Trophoblast cell (in vitro differentiated cells and primary cell): ENCODE measurements around the gene AMN1.

Source experiments
- DNase-seq, 2 donors: peaks; one replicate each; pipeline ENCODE4 v3.0.0-alpha.2; 2016
- H2AFZ ChIP-seq: 2 replicates; pipeline ENCODE4 v1.6.1; 2013; ENCODE audit warnings: low read length, moderate library complexity, mild to moderate bottlenecking; ENCODE audit not compliant: insufficient read depth, poor library complexity
- H2AK5ac ChIP-seq: 2 replicates; pipeline ENCODE4 v1.6.1; 2013; ENCODE audit warnings: mild to moderate bottlenecking, low read length
- H2BK120ac ChIP-seq: 2 replicates; pipeline ENCODE4 v1.6.1; 2013; ENCODE audit warnings: low read length, mild to moderate bottlenecking, moderate library complexity; ENCODE audit not compliant: insufficient read depth, poor library complexity
- H2BK12ac ChIP-seq: 2 replicates; pipeline ENCODE4 v1.6.1; 2013; ENCODE audit warnings: mild to moderate bottlenecking, low read length, moderate library complexity
- H2BK5ac ChIP-seq: 2 replicates; pipeline ENCODE4 v1.6.1; 2013; ENCODE audit warnings: low read length, low read depth, moderate library complexity, mild to moderate bottlenecking; ENCODE audit not compliant: poor library complexity
- H3K14ac ChIP-seq: 2 replicates; pipeline ENCODE4 v1.6.1; 2013; ENCODE audit warnings: mild to moderate bottlenecking, low read length
- H3K18ac ChIP-seq: 2 replicates; pipeline ENCODE4 v1.6.1; 2013; ENCODE audit warnings: mild to moderate bottlenecking, low read length
- H3K23ac ChIP-seq: 2 replicates; pipeline ENCODE4 v1.6.1; 2013; ENCODE audit warnings: low read length
- H3K27ac ChIP-seq: 2 replicates; pipeline ENCODE4 v1.5.1; 2013; ENCODE audit warnings: low read depth, mild to moderate bottlenecking, inconsistent platforms, low read length, moderate library complexity
- H3K27me3 ChIP-seq: 2 replicates; pipeline ENCODE4 v1.6.1; 2013; ENCODE audit warnings: inconsistent platforms, mild to moderate bottlenecking, low read length, moderate library complexity; ENCODE audit not compliant: insufficient read depth
- H3K36me3 ChIP-seq, 2 experiments: 1 replicate in 1 of 2; 2 replicates in 1 of 2; pipeline ENCODE4 v1.6.1; 2013; ENCODE audit warnings: low read length in 2 of 2, mild to moderate bottlenecking in 2 of 2, moderate library complexity in 1 of 2; ENCODE audit not compliant: insufficient read depth in 2 of 2, control insufficient read depth in 1 of 2
- H3K4ac ChIP-seq: 2 replicates; pipeline ENCODE4 v1.6.1; 2013; ENCODE audit warnings: low read depth, mild to moderate bottlenecking, low read length, moderate library complexity
- H3K4me1 ChIP-seq, 2 experiments: 1 replicate in 1 of 2; 2 replicates in 1 of 2; pipeline ENCODE4 v1.6.1; 2013; ENCODE audit warnings: low read length in 2 of 2, mild to moderate bottlenecking in 2 of 2, moderate library complexity in 1 of 2; ENCODE audit not compliant: insufficient read depth in 2 of 2, control insufficient read depth in 1 of 2
- H3K4me2 ChIP-seq: 2 replicates; pipeline ENCODE4 v1.6.1; 2013; ENCODE audit warnings: inconsistent platforms, mild to moderate bottlenecking, low read length, moderate library complexity
- H3K4me3 ChIP-seq: 2 replicates; pipeline ENCODE4 v1.5.1; 2013; ENCODE audit warnings: mild to moderate bottlenecking, low read depth, low read length, inconsistent platforms
- H3K79me1 ChIP-seq: one replicate; pipeline ENCODE4 v1.6.1; 2013; ENCODE audit warnings: low read length
- H3K79me2 ChIP-seq: 2 replicates; pipeline ENCODE4 v1.6.1; 2013; ENCODE audit warnings: low read length, mild to moderate bottlenecking; ENCODE audit not compliant: control insufficient read depth, insufficient read depth, poor library complexity
- H3K9ac ChIP-seq: 2 replicates; pipeline ENCODE4 v1.6.1; 2013; ENCODE audit warnings: mild to moderate bottlenecking, low read length
- H3K9me3 ChIP-seq: 2 replicates; pipeline ENCODE4 v1.6.1; 2013; ENCODE audit warnings: low read depth, mild to moderate bottlenecking, control low read depth, inconsistent platforms, low read length; ENCODE audit not compliant: insufficient read depth
- H4K12ac ChIP-seq: 2 replicates; pipeline ENCODE4 v1.6.1; 2013; ENCODE audit warnings: low read depth, mild to moderate bottlenecking, low read length, moderate library complexity
- H4K8ac ChIP-seq: 2 replicates; pipeline ENCODE4 v1.6.1; 2013; ENCODE audit warnings: low read depth, mild to moderate bottlenecking, low read length, moderate library complexity
- H4K91ac ChIP-seq: one replicate; pipeline ENCODE4 v1.6.1; 2013; ENCODE audit warnings: low read depth, mild to moderate bottlenecking, low read length, moderate library complexity
- WGBS: extraction: QIAGEN DNeasy Blood & Tissue Kit; methylation state at CpG from one replicate; pipeline ENCODE4 v1.1.7; 2013; ENCODE audit warnings: missing lambda C conversion rate; ENCODE audit not compliant: insufficient read length, insufficient coverage; ENCODE audit errors: extremely low coverage; 5-methylcytosine and 5-hydroxymethylcytosine counted together

The AMN1 gene

GRCh38 chr12:31742891-31743290 lies 14.1 kb upstream of the AMN1 start:
- H4K8ac ChIP-seq = no peak overlapping the region
- WGBS = no CpG with 5 or more reads among the region's 1 CpG

GRCh38 chr12:31740628-31741027 lies 11.8 kb upstream of the AMN1 start:
- H3K4ac ChIP-seq = no peak overlapping the region
- H4K91ac ChIP-seq = no peak overlapping the region
- H2AK5ac ChIP-seq = no peak overlapping the region
- no peak overlapping the region for H3K18ac ChIP-seq
- H3K23ac ChIP-seq = no peak overlapping the region
- WGBS = no CpG with 5 or more reads among the region's 3 CpGs
- H3K27me3 ChIP-seq = no peaks in the 10 kb centered on the region
- H3K79me2 ChIP-seq = peaks cover 2% of the 10 kb centered on the region
- no peak overlapping the region for H3K4me2 ChIP-seq
- no peak overlapping the region for H4K12ac ChIP-seq
- H3K4me3 ChIP-seq = no peak overlapping the region
- no peaks in the 10 kb centered on the region for H3K36me3 ChIP-seq
- H3K79me1 ChIP-seq = no peaks in the 10 kb centered on the region
- H3K9ac ChIP-seq = no peak overlapping the region
- no peak overlapping the region for H2BK120ac ChIP-seq
- no peak overlapping the region for H3K14ac ChIP-seq
- H3K9me3 ChIP-seq = no peaks in the 10 kb centered on the region
- DNase-seq = no peak
- no peak overlapping the region for H3K27ac ChIP-seq
- H3K4me1 ChIP-seq = no peaks in the 10 kb centered on the region
- H4K8ac ChIP-seq = no peak overlapping the region
- H2BK5ac ChIP-seq = no peak overlapping the region
- no peak overlapping the region for H2AFZ ChIP-seq
- H2BK12ac ChIP-seq = no peak overlapping the region

More at GRCh38 chr12:31742891-31743290, 14.1 kb upstream of the AMN1 start:
- no peak overlapping the region for H4K12ac ChIP-seq
- H3K27me3 ChIP-seq = no peaks in the 10 kb centered on the region
- no peak overlapping the region for H2BK12ac ChIP-seq
- no peak overlapping the region for H3K23ac ChIP-seq
- H3K4me3 ChIP-seq = no peak overlapping the region
- H3K79me1 ChIP-seq = no peaks in the 10 kb centered on the region
- no peak overlapping the region for H2AK5ac ChIP-seq
- H4K91ac ChIP-seq = no peak overlapping the region
- no peaks in the 10 kb centered on the region for H3K36me3 ChIP-seq
- DNase-seq = no peak
- no peak overlapping the region for H2BK5ac ChIP-seq
- no peak overlapping the region for H2AFZ ChIP-seq
- no peak overlapping the region for H2BK120ac ChIP-seq
- H3K4me2 ChIP-seq = no peak overlapping the region
- H3K14ac ChIP-seq = no peak overlapping the region
- no peak overlapping the region for H3K4ac ChIP-seq
- H3K9me3 ChIP-seq = peaks cover 2% of the 10 kb centered on the region
- H3K79me2 ChIP-seq = peaks cover 2% of the 10 kb centered on the region
- H3K4me1 ChIP-seq = no peaks in the 10 kb centered on the region
- H3K18ac ChIP-seq = no peak overlapping the region
- no peak overlapping the region for H3K27ac ChIP-seq
- H3K9ac ChIP-seq = peak overlapping the region; percentile 1

GRCh38 chr12:31737763-31738162 lies 8.9 kb upstream of the AMN1 start:
- Histone ChIP-seq H3K14ac (no peak overlapping the region), H3K23ac (no peak overlapping the region), H3K9me3 (no peaks in the 10 kb centered on the region), H3K4me3 (no peak overlapping the region), H2BK12ac (no peak overlapping the region), H3K79me2 (peaks cover 2% of the 10 kb centered on the region), H2AK5ac (no peak overlapping the region), H2BK5ac (no peak overlapping the region), H2AFZ (no peak overlapping the region), H3K27ac (no peak overlapping the region), H3K36me3 (no peaks in the 10 kb centered on the region), H3K4me2 (no peak overlapping the region), H3K4ac (no peak overlapping the region), H3K9ac (no peak overlapping the region), H4K91ac (no peak overlapping the region), H4K12ac (no peak overlapping the region), H3K79me1 (peaks cover 6% of the 10 kb centered on the region), H3K18ac (no peak overlapping the region), H3K27me3 (no peaks in the 10 kb centered on the region), H2BK120ac (no peak overlapping the region), H3K4me1 (peaks cover 3 to 6% of the 10 kb centered on the region in 2 experiments), H4K8ac (no peak overlapping the region)
- DNase-seq = no peak
- WGBS = no CpG with 5 or more reads among the region's 2 CpGs

- Histone ChIP-seq H3K4me1 (peaks cover 3 to 6% of the 10 kb centered on the region in 2 experiments), H2BK5ac (peak overlapping the region; percentile 22), H3K4ac (no peak overlapping the region), H3K27ac (no peak overlapping the region), H4K8ac (no peak overlapping the region), H2AFZ (no peak overlapping the region), H2BK120ac (no peak overlapping the region), H3K36me3 (no peaks in the 10 kb centered on the region), H3K4me3 (no peak overlapping the region), H2BK12ac (peak overlapping the region; percentile 11), H3K23ac (no peak overlapping the region), H3K27me3 (no peaks in the 10 kb centered on the region), H2AK5ac (no peak overlapping the region), H3K4me2 (no peak overlapping the region), H3K14ac (no peak overlapping the region), H3K9ac (no peak overlapping the region), H3K18ac (no peak overlapping the region), H3K79me1 (peaks cover 6% of the 10 kb centered on the region), H4K12ac (no peak overlapping the region), H3K79me2 (peaks cover 2% of the 10 kb centered on the region), H3K9me3 (no peaks in the 10 kb centered on the region), H4K91ac (no peak overlapping the region)
- peak in 1 of 2 donors; percentile 29 for DNase-seq
- WGBS = no CpG with 5 or more reads among the region's 4 CpGs
Observed at GRCh38 chr12:31737345-31737744, 8.5 kb upstream of the AMN1 start.
